Measurements from ENCODE around the gene ADAMTSL3.

DNA sequence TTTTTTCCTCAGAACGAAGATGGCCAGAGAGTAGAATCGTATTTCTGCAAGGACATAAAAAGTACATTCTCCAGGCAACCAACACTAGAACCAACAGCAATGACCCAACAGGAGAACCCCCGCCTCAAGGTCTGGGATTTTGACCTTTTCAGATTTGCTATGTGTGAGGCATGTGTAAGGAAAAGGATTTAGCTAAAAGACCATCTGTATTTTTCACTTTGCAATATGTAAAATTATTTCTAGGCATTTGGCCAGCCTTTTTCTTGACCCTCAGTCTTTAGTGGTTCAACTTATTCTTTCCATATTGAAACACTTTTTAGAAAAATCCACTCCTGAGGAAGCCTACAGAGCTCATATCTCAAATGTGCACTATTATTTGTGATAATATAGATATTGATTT lies 362.4 kb downstream of the ADAMTSL3 start:
- TF ChIP-seq, protein P1, sequence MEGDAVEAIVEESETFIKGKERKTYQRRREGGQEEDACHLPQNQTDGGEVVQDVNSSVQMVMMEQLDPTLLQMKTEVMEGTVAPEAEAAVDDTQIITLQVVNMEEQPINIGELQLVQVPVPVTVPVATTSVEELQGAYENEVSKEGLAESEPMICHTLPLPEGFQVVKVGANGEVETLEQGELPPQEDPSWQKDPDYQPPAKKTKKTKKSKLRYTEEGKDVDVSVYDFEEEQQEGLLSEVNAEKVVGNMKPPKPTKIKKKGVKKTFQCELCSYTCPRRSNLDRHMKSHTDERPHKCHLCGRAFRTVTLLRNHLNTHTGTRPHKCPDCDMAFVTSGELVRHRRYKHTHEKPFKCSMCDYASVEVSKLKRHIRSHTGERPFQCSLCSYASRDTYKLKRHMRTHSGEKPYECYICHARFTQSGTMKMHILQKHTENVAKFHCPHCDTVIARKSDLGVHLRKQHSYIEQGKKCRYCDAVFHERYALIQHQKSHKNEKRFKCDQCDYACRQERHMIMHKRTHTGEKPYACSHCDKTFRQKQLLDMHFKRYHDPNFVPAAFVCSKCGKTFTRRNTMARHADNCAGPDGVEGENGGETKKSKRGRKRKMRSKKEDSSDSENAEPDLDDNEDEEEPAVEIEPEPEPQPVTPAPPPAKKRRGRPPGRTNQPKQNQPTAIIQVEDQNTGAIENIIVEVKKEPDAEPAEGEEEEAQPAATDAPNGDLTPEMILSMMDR (conservative IDR thresholded peaks at IDR 0.05), result no peak
- TF ChIP-seq ZFX (IDR thresholded peaks at IDR 0.05), result no peak

Data from C4-2B (cell line).